ENCODE results near the gene GNAO1. TPM values are rescaled to one million over a fixed set of nuclear protein-coding genes. Genes with fewer than 3 reads are reported as not detected.

GNAO1 gene
- polyA plus RNA-seq, 1 of the 3 experiments (the other 2 are of a cell fraction) = 0.30 TPM

DNA sequence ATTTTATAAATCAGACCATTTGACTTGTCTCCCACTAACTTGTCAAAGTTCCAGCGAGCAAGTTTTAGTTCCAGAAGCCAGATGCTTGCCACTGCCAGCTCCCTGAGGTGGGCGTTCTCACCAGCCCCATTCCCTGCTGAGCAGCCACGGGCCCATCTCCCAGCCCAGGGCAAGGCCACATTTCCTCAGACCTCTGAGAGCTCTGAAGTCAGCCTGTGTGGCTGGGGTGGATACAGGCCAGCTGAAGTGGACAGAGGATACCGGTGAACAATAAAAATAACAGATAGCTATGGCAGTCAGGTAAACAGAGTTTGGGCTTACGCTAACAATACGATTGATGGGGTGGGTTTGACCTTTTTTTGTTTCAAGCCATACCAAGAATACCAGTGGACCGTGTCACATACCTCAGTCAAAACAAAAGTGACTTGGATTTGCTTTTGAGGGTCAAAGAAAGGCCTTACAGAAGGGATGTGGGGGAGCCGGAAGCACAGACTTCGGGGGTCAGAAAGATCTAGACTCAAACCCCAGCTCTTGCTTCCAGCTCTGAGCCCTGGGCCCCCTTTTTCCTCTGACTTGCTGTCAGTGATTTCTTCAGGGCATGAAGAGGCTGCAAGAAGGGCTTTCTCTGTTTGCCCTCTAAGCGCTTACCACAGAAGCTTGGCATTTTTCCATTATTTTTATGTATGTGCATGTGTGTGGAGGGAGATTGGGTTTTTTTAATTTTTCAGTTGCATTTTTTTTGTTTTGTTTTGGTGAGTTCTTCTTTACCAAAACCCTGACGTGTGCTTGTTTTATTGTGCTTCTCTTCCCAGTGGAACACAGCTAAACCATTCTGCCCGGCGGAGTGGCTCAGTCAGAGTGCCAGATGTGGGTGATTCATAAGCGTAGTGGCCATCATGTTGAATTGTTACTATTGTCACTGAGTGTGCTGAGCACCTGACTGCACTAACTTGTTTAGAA lies 109.9 kb downstream of the GNAO1 start:
- no peak overlapping the region for H3K9ac ChIP-seq
- WGBS (ENCODE audit: low lambda C conversion rate) = 66% methylated on average over 13 of the region's 14 CpGs
- no peak overlapping the region for H3K4me2 ChIP-seq
- no peak for DNase-seq
- H3K9me2 ChIP-seq = no peaks in the 10 kb centered on the region
- no peaks in the 10 kb centered on the region for H3K36me3 ChIP-seq (replicated peaks in 1 of 2; ENCODE audit: control insufficient read depth in 1 of 2, insufficient read depth in 2 of 2, low read length in 1 of 2)
- H3K4me3 ChIP-seq (ENCODE audit: low read depth in 2 of 2, low read length in 1 of 2) = no peak overlapping the region
- no peaks in the 10 kb centered on the region for H3K9me3 ChIP-seq
- no peaks in the 10 kb centered on the region for H3F3A ChIP-seq (replicated peaks; ENCODE audit: insufficient read depth)
- H3K79me2 ChIP-seq (ENCODE audit: insufficient read depth) = no peaks in the 10 kb centered on the region
- H3K27ac ChIP-seq (ENCODE audit: low read depth in 2 of 2, low read length in 1 of 2) = no peak overlapping the region; a peak in 1 of 4 replicates
- peaks cover 0 to 58% of the 10 kb centered on the region in 2 experiments; a peak in 2 of 4 replicates for H3K4me1 ChIP-seq (ENCODE audit: control insufficient read depth in 1 of 2, insufficient read depth in 2 of 2, low read depth in 1 of 2, low read length in 1 of 2)
- no peaks in the 10 kb centered on the region for H4K20me1 ChIP-seq (ENCODE audit: insufficient read depth)
- ChIA-PET POLR2A (no interaction called here), CTCF (interaction anchor here (0.9 to 4.2 kb wide), 6 partner anchors 17 to 358 kb away, joined by 3 to 26 read pairs (median 4); no protein-coding TSS in a partner anchor)
- TF ChIP-seq, protein P1, sequence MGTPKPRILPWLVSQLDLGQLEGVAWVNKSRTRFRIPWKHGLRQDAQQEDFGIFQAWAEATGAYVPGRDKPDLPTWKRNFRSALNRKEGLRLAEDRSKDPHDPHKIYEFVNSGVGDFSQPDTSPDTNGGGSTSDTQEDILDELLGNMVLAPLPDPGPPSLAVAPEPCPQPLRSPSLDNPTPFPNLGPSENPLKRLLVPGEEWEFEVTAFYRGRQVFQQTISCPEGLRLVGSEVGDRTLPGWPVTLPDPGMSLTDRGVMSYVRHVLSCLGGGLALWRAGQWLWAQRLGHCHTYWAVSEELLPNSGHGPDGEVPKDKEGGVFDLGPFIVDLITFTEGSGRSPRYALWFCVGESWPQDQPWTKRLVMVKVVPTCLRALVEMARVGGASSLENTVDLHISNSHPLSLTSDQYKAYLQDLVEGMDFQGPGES (IDR thresholded peaks at IDR 0.05; ENCODE audit: low read depth, low read length) = no peak
- TF ChIP-seq, protein P2, sequence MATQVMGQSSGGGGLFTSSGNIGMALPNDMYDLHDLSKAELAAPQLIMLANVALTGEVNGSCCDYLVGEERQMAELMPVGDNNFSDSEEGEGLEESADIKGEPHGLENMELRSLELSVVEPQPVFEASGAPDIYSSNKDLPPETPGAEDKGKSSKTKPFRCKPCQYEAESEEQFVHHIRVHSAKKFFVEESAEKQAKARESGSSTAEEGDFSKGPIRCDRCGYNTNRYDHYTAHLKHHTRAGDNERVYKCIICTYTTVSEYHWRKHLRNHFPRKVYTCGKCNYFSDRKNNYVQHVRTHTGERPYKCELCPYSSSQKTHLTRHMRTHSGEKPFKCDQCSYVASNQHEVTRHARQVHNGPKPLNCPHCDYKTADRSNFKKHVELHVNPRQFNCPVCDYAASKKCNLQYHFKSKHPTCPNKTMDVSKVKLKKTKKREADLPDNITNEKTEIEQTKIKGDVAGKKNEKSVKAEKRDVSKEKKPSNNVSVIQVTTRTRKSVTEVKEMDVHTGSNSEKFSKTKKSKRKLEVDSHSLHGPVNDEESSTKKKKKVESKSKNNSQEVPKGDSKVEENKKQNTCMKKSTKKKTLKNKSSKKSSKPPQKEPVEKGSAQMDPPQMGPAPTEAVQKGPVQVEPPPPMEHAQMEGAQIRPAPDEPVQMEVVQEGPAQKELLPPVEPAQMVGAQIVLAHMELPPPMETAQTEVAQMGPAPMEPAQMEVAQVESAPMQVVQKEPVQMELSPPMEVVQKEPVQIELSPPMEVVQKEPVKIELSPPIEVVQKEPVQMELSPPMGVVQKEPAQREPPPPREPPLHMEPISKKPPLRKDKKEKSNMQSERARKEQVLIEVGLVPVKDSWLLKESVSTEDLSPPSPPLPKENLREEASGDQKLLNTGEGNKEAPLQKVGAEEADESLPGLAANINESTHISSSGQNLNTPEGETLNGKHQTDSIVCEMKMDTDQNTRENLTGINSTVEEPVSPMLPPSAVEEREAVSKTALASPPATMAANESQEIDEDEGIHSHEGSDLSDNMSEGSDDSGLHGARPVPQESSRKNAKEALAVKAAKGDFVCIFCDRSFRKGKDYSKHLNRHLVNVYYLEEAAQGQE (IDR thresholded peaks at IDR 0.05; ENCODE audit: low read depth, low read length) = no peak
- no peak for TF ChIP-seq YY1 (IDR thresholded peaks at IDR 0.05; ENCODE audit: low read depth)
- TF ChIP-seq SMC3 (IDR thresholded peaks at IDR 0.05; ENCODE audit: low read depth, low read length) = no peak
- H2AFZ ChIP-seq (ENCODE audit: low read depth) = no peak overlapping the region
- H3K27me3 ChIP-seq (ENCODE audit: insufficient read depth) = no peaks in the 10 kb centered on the region; the same call in 1 of the 2 replicates

DNA sequence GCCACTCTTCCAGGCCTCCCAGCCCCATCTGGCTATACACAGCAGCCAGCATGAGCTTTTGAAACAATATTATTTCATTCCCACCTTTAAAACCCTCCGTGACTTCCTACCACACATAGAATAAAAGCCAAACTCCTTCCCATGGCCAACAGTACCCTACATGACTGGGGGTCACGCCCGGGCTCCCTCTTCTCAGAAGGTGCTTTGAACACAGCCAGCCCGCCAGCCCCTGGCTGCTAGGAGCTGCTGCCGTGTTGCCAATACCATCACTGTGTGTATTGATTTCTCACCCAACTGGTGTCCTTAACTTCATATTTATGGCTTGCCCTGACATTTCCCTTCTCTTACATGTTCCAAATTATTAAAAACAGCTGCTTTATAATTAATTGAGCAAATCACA lies 111.2 kb downstream of the GNAO1 start:
- Histone ChIP-seq H3K4me1 (ENCODE audit: control insufficient read depth in 1 of 2, insufficient read depth in 2 of 2, low read depth in 1 of 2, low read length in 1 of 2) (peaks cover 0 to 54% of the 10 kb centered on the region in 2 experiments; a peak in 2 of 4 replicates), H3K36me3 (replicated peaks in 1 of 2; ENCODE audit: control insufficient read depth in 1 of 2, insufficient read depth in 2 of 2, low read length in 1 of 2) (no peaks in the 10 kb centered on the region), H3K9me2 (no peaks in the 10 kb centered on the region), H3K27ac (ENCODE audit: low read depth in 2 of 2, low read length in 1 of 2) (no peak overlapping the region), H3K79me2 (ENCODE audit: insufficient read depth) (no peaks in the 10 kb centered on the region), H3K9ac (no peak overlapping the region), H2AFZ (ENCODE audit: low read depth) (no peak overlapping the region), H3K4me2 (no peak overlapping the region), H4K20me1 (ENCODE audit: insufficient read depth) (no peaks in the 10 kb centered on the region), H3F3A (replicated peaks; ENCODE audit: insufficient read depth) (no peaks in the 10 kb centered on the region), H3K4me3 (ENCODE audit: low read depth in 2 of 2, low read length in 1 of 2) (no peak overlapping the region), H3K9me3 (no peaks in the 10 kb centered on the region), H3K27me3 (ENCODE audit: insufficient read depth) (no peaks in the 10 kb centered on the region; the same call in 1 of the 2 replicates)
- ChIA-PET POLR2A (no interaction called here), CTCF (interaction anchor here (1.0 to 4.2 kb wide), 4 partner anchors 16 to 358 kb away, joined by 3 to 26 read pairs (median 4); no protein-coding TSS in a partner anchor)
- no peak for DNase-seq
- WGBS (ENCODE audit: low lambda C conversion rate) = 54% methylated on average over 5 of the region's 5 CpGs
- no peak for TF ChIP-seq EP300 (IDR thresholded peaks at IDR 0.05; ENCODE audit: borderline replicate concordance in 1 of 2, low read depth in 1 of 2, low read length in 1 of 2)
- no peak for TF ChIP-seq RAD21 (IDR thresholded peaks at IDR 0.05; ENCODE audit: low read length)
- TF ChIP-seq, protein P2 (IDR thresholded peaks at IDR 0.05; ENCODE audit: low read depth, low read length) = no peak
- TF ChIP-seq, protein P3, sequence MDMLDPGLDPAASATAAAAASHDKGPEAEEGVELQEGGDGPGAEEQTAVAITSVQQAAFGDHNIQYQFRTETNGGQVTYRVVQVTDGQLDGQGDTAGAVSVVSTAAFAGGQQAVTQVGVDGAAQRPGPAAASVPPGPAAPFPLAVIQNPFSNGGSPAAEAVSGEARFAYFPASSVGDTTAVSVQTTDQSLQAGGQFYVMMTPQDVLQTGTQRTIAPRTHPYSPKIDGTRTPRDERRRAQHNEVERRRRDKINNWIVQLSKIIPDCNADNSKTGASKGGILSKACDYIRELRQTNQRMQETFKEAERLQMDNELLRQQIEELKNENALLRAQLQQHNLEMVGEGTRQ (IDR thresholded peaks at IDR 0.05; ENCODE audit: borderline replicate concordance, low read depth, low read length) = no peak
- no peak for TF ChIP-seq RCOR1 (IDR thresholded peaks at IDR 0.05; ENCODE audit: low read length)
- TF ChIP-seq TAF1 (IDR thresholded peaks at IDR 0.05; ENCODE audit: borderline replicate concordance, low read depth, low read length) = no peak
- TF ChIP-seq, protein P4, sequence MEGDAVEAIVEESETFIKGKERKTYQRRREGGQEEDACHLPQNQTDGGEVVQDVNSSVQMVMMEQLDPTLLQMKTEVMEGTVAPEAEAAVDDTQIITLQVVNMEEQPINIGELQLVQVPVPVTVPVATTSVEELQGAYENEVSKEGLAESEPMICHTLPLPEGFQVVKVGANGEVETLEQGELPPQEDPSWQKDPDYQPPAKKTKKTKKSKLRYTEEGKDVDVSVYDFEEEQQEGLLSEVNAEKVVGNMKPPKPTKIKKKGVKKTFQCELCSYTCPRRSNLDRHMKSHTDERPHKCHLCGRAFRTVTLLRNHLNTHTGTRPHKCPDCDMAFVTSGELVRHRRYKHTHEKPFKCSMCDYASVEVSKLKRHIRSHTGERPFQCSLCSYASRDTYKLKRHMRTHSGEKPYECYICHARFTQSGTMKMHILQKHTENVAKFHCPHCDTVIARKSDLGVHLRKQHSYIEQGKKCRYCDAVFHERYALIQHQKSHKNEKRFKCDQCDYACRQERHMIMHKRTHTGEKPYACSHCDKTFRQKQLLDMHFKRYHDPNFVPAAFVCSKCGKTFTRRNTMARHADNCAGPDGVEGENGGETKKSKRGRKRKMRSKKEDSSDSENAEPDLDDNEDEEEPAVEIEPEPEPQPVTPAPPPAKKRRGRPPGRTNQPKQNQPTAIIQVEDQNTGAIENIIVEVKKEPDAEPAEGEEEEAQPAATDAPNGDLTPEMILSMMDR (IDR thresholded peaks at IDR 0.05) = no peak
- TF ChIP-seq MXI1 (IDR thresholded peaks at IDR 0.05; ENCODE audit: low read depth, low read length) = no peak
